Stomach smooth muscle (tissue), 2 donors: ENCODE results near the gene OR51B2.
"Not testable (repeated sequence)": the region's sequence is repeated elsewhere in the genome, so short reads cannot be mapped to it uniquely, and the experiment has no call there.

Experiments
- H3K27ac ChIP-seq: one replicate; pipeline ENCODE4 v1.7.0; 2013; ENCODE audit warnings: mild to moderate bottlenecking, low read length, inconsistent platforms
- H3K27me3 ChIP-seq, 2 donors: one replicate each; pipeline ENCODE4 v1.7.0; 2013; ENCODE audit warnings: low read length in 2 of 2; ENCODE audit not compliant: insufficient read depth in 2 of 2, control insufficient read depth in 1 of 2
- H3K36me3 ChIP-seq, 2 donors: one replicate each; pipeline ENCODE4 v1.7.0; 2013; ENCODE audit warnings: low read length in 2 of 2; ENCODE audit not compliant: control insufficient read depth in 2 of 2, insufficient read depth in 2 of 2
- H3K4me1 ChIP-seq: one replicate; pipeline ENCODE4 v1.7.0; 2013; ENCODE audit warnings: low read length; ENCODE audit not compliant: control insufficient read depth, insufficient read depth
- H3K4me3 ChIP-seq, 2 donors: one replicate each; pipeline ENCODE4 v1.7.0; 2013; ENCODE audit warnings: low read length in 2 of 2
- H3K9ac ChIP-seq, 2 donors: one replicate each; pipeline ENCODE4 v1.7.0; 2013; ENCODE audit warnings: low read length in 2 of 2, mild to moderate bottlenecking in 1 of 2
- H3K9me3 ChIP-seq, 2 donors: one replicate each; pipeline ENCODE4 v1.7.0; 2013; ENCODE audit warnings: low read length in 2 of 2; ENCODE audit not compliant: control insufficient read depth in 2 of 2
- donor health status: healthy.
- donor health status: Pancreatic carcinoma.

OR51B2 gene

DNA sequence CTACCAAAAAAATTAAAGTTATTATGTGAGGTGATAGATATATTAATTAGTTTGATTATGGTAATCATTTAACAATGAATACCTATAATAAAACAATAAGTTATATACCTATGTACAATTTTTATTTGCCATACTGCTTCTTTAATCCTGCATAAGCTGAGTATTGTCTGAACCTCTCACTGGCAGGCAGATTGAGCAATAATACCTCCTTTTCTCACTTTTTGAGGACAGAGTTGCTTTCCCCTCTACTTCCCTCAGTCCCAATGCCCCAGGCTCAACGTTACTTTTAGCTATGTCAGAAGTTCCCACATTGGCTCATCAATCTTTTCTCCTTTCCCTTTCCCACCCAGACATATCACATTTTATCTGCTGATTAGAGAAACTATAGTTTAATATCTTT is 25.5 kb upstream of the OR51B2 start:
- Histone ChIP-seq H3K4me1 (no peaks in the 10 kb centered on the region), H3K27me3 (no peaks in the 10 kb centered on the region), H3K9ac (no peak overlapping the region), H3K27ac (no peak overlapping the region), H3K4me3 (no peak overlapping the region), H3K36me3 (no peaks in the 10 kb centered on the region), H3K9me3 (no peaks in the 10 kb centered on the region)

DNA sequence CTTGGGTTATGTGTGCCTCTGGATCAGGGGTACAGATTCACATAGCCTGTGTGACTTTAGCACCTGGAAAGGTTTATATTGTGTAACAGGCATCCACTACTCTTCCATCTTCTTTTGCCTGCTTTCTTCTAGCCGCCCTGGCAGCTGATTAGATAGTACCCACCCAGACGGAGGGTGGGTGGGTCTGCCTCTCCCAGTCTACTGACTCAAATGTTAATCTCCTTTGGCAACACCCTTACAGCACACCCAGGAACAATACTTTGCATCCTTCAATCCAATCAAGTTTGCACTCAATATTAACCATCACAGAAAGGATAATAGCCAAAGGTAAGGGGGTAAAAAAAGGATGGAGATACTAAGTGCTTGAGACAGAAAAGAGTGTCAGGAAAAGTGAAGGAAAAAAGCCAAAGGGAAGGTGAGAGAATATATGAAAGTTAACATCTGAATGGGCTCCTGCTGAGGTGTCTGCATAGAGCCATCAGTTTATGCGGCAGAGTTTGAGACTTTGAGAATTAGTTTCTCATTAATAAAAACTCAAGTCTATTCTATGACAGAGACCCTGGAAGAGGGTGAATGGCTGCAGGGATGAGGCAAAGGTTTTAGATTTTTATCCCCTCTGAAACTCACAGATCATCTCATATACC is 24.6 kb upstream of the OR51B2 start:
- H3K27ac ChIP-seq, result no peak overlapping the region
- no peaks in the 10 kb centered on the region for H3K4me1 ChIP-seq
- no peaks in the 10 kb centered on the region for H3K9me3 ChIP-seq
- H3K27me3 ChIP-seq, result no peaks in the 10 kb centered on the region
- no peak overlapping the region for H3K4me3 ChIP-seq
- no peaks in the 10 kb centered on the region for H3K36me3 ChIP-seq
- H3K9ac ChIP-seq, result no peak overlapping the region

DNA sequence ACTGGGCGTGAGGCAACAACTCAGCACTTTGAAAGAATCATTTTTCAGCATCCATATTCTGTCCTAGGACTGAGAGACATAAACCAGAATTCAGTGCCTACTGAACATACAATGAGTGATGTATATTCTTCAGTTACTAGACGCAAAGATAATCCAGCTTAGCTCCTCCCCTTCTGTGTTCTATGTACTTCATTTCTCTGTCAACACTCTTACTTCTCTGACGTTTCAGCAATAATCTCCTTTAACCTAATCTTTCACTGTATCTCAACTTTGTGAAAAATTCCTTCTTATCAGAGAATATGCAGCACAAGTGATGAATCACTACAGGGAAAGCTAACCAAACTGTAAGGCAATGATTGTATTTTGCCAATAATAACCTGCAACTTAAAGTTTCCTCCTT is 21.7 kb upstream of the OR51B2 start:
- H3K9ac ChIP-seq, result no peak overlapping the region
- no peaks in the 10 kb centered on the region for H3K4me1 ChIP-seq
- H3K36me3 ChIP-seq, result no peaks in the 10 kb centered on the region
- no peak overlapping the region for H3K4me3 ChIP-seq
- no peaks in the 10 kb centered on the region for H3K27me3 ChIP-seq
- H3K9me3 ChIP-seq, result no peaks in the 10 kb centered on the region
- no peak overlapping the region for H3K27ac ChIP-seq

DNA sequence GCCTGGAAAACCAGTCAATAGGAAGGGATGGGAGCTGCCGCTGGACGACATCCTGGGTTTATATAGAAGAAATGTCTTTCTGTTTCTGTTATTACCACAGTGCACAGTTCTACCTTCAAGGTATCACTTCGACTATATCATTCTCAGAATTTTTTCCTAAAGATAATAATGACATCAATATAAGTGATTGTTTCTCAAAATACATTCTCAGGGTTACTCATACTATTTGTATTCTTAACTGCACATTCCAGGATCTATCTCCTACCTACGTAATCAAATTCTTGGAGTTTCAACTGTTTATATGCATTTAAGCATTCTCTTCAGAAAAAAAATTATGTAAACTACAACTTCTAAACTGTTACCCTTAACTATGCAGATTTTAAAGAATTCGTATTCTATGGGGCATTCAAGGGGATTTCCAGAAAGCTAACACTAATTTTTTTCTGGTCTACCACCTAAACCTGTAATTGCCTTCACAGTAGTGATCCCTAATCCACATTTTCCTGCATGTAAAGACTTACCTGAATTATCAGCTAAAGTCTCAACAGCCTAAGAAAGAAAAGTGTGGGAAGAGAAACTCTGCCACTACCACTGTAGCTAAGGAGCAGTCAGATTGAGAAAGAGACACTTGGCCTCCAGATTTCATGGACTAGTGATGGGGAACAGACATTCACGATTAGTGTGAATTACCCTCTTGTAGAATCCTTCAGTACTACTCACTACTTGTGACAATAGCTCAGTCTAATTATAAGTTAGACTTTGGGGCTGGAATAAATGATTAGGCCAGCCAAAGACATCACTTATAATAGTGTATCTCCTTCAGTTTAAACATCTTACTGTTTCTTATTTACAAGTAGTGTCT is 19.6 kb upstream of the OR51B2 start, which contains the start of gene OR51B5:
OR51B5 (minus strand) TSS at position 51 of the 862 bp plus-strand sequence; CDS start at position 51, 0 bp downstream.
- no peak within 1 kb of the TSS for H3K27ac ChIP-seq
- no peaks in the 10 kb centered on the region for H3K4me1 ChIP-seq
- H3K9ac ChIP-seq, result no peak within 1 kb of the TSS
- H3K27me3 ChIP-seq, result no peaks in the 10 kb centered on the region
- no peaks in the 10 kb centered on the region for H3K36me3 ChIP-seq
- H3K4me3 ChIP-seq, result no peak within 1 kb of the TSS
- H3K9me3 ChIP-seq, result no peaks in the 10 kb centered on the region

DNA sequence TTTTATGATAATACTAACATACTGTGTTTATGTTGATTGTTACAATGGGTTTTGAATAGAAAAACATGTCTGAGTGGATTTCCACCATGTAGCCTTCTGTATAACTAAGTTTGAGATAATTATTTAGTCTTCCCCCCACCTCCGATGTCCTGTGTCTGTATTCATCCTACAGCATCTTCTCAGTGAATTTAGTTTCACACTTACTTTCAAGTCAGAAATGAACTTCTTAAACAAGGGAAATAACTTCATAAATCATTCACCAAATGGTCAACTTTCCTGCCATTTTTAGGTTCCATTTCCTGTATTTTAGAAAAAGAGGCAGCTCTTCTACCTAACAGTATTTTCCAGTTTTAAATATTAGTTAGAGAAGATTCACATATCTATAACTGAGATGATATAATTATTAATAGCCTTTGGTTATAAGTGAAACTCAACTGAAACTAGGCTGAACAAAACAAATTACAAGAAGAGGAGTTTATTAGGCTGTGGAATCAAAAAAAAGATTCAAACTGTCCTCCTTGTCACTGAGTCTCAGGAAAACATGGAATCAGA is 15.8 kb upstream of the OR51B2 start:
- no peaks in the 10 kb centered on the region for H3K36me3 ChIP-seq
- no peak overlapping the region for H3K4me3 ChIP-seq
- no peaks in the 10 kb centered on the region for H3K9me3 ChIP-seq
- H3K9ac ChIP-seq, result no peak overlapping the region
- no peaks in the 10 kb centered on the region for H3K27me3 ChIP-seq
- H3K4me1 ChIP-seq, result no peaks in the 10 kb centered on the region
- no peak overlapping the region for H3K27ac ChIP-seq

DNA sequence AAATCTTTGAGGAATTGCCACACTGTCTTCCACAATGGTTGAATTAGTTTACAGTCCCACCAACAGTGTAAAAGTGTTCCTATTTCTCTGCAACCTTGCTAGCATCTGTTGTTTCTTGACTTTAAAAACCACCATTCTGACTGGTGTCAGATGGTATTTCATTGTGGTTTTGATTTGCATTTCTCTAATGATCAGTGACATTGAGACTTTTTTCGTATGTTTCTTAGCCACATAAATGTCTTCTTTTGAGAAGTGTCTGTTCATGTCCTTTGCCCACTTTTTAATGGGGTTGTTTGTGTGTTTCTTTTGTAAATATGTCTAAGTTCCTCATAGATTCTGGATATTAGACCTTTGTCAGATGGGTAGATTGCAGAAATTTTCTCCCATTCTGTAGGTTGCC is 13.2 kb upstream of the OR51B2 start:
- H3K4me1 ChIP-seq, H3K36me3 ChIP-seq, H3K27ac ChIP-seq, H3K9ac ChIP-seq, H3K4me3 ChIP-seq, H3K9me3 ChIP-seq, H3K27me3 ChIP-seq: not testable (repeated sequence)

DNA sequence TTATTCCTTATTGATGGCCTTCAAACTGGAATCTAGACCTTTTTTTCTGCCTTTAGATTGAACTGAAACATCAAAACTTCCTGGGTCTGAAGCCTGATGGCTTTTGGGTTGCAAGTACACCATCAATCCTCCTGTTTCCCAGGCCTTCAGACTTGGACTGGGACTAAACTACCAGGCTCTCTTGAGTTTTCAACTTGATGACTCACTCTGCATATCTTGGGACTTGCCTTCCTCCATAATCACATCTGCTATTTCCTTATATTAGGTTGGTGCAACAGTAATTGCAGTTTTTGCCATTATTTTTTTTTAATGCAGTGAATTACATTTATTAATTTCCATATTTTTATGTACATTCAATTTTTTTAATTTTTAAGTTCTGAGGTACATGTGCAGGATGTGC is 12.2 kb upstream of the OR51B2 start:
- Histone ChIP-seq H3K36me3 (no peaks in the 10 kb centered on the region), H3K4me1 (no peaks in the 10 kb centered on the region), H3K27me3 (no peaks in the 10 kb centered on the region), H3K27ac (no peak overlapping the region), H3K4me3 (no peak overlapping the region), H3K9ac (no peak overlapping the region), H3K9me3 (no peaks in the 10 kb centered on the region)

DNA sequence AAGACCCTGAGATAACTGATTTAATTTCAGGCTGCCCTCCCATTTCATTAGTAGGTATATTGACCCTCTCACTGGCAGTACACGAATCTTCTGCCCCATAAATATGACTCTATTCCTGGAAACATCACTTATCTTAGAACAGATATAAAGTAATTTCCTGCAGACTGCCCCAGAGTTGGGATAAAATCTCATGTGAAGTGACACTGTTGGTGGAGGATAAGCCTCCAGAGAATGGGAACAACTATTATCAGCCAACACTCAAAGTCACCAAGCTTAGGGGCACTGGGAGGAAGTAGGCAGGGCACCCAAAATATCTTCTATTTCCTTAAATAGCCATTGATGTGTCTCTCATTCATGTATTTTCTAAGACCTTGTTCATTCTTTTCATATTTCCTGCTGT is 11.1 kb upstream of the OR51B2 start:
- Histone ChIP-seq H3K27me3 (no peaks in the 10 kb centered on the region), H3K4me3 (no peak overlapping the region), H3K36me3 (no peaks in the 10 kb centered on the region), H3K4me1 (no peaks in the 10 kb centered on the region), H3K9me3 (no peaks in the 10 kb centered on the region), H3K9ac (no peak overlapping the region), H3K27ac (no peak overlapping the region)

DNA sequence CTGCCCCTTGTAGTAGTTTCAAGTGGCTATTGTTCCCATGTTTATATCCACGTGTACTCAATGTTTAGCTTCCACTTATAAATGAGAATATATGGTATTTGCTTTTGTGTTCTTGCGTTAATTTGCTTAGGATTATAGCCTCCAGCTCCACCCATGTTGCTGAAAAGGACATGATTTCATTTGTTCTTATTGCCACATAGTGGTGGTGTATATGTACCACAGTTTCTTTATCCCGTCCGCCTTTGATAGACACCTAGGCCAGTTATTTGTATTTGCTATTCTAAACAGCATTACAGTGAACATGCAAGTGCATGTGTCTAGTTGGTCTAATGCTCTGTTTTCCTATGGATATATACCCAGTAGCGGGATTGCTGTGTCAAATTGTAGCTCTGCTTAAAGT is 6.8 kb downstream of the OR51B2 start:
- no peaks in the 10 kb centered on the region for H3K36me3 ChIP-seq
- H3K9me3 ChIP-seq, result peaks cover 0 to 2% of the 10 kb centered on the region in 2 donors
- H3K4me3 ChIP-seq, result no peak overlapping the region
- no peak overlapping the region for H3K9ac ChIP-seq
- no peak overlapping the region for H3K27ac ChIP-seq
- no peaks in the 10 kb centered on the region for H3K4me1 ChIP-seq
- no peaks in the 10 kb centered on the region for H3K27me3 ChIP-seq

DNA sequence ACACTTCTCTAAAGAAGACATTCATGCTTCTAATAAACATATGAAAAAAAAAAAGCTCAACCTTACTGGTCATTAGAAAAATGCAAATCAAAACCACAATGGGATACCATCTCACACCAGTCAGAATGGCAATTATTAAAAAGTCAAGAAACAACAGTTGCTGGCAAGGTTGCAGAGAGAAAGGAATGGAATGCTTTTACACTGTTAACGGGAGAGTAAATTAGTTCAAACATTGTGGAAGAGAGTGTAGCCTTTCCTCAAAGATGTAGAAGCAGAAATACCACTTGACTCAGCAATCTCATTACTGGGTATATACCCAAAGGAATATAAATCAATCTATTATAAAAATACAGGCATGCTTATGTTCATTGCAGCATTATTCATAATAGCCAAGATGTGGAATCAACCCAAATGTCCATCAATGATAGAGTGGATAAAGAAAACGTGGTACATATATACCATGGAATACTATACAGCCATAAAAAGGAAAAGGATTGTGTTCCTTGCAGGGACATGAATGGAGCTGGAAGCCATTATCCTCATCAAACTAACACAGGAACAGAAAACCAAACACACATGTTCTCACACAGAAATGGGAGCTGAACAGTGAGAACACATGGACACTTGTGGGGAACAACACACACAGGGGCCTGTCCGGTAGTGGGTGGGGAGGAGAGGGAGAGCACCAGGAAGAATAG is 10.6 kb downstream of the OR51B2 start:
- H3K4me1 ChIP-seq, H3K27ac ChIP-seq, H3K27me3 ChIP-seq, H3K9ac ChIP-seq, H3K4me3 ChIP-seq, H3K9me3 ChIP-seq, H3K36me3 ChIP-seq: not testable (repeated sequence)
